ENCODE data around the gene ROR1. TPM values are rescaled to one million over a fixed set of nuclear protein-coding genes. Genes with fewer than 3 reads are reported as not detected.

Gene ROR1
- total and polyA plus RNA-seq, 8 donors = 25.5 to 95.8 (median 83.0) TPM

- Histone ChIP-seq H3K4me3 (no peak overlapping the region), H3K27ac (peak overlapping the region; percentile 41 to 59), H3K4me1 (peaks cover 15 to 17% of the 10 kb centered on the region in 2 donors), H3K36me3 (no peaks in the 10 kb centered on the region), H3K27me3 (no peaks in the 10 kb centered on the region), H3K9me3 (no peaks in the 10 kb centered on the region)
- TF ChIP-seq CTCF (IDR thresholded peaks at IDR 0.05) = no peak
- ATAC-seq (peak; percentile 43), DNase-seq (peak in 2 of 4 donors; percentile 82 to 90)
- intact Hi-C loops (cut with DNase I) = no loop called here
These were observed 398.7 kb downstream of the ROR1 start for GRCh38 chr1:64172458-64172983.

- Histone ChIP-seq H3K9me3 (no peaks in the 10 kb centered on the region), H3K4me3 (no peak overlapping the region), H3K27me3 (no peaks in the 10 kb centered on the region), H3K4me1 (peaks cover 15 to 17% of the 10 kb centered on the region in 2 donors), H3K36me3 (no peaks in the 10 kb centered on the region), H3K27ac (peak overlapping the region; percentile 33 to 59)
- TF ChIP-seq CTCF (IDR thresholded peaks at IDR 0.05) = no peak
- no peak for DNase-seq
- peak; percentile 27 for ATAC-seq
- intact Hi-C loops (cut with DNase I) = no loop called here
These were observed 399.6 kb downstream of the ROR1 start for GRCh38 chr1:64173336-64173940.

- no peak for ATAC-seq
- Histone ChIP-seq H3K36me3 (no peaks in the 10 kb centered on the region), H3K4me1 (peaks cover 15 to 17% of the 10 kb centered on the region in 2 donors), H3K27me3 (no peaks in the 10 kb centered on the region), H3K27ac (no peak overlapping the region), H3K4me3 (no peak overlapping the region), H3K9me3 (no peaks in the 10 kb centered on the region)
- DNase-seq = no peak
- intact Hi-C loops (cut with DNase I) = no loop called here
- TF ChIP-seq CTCF (IDR thresholded peaks at IDR 0.05) = no peak
These were observed 401.8 kb downstream of the ROR1 start for GRCh38 chr1:64175639-64176038.

- no peaks in the 10 kb centered on the region for H3K9me3 ChIP-seq
- H3K36me3 ChIP-seq = no peaks in the 10 kb centered on the region
- ATAC-seq = no peak
- no peak overlapping the region for H3K4me3 ChIP-seq
- H3K27me3 ChIP-seq = no peaks in the 10 kb centered on the region
- H3K27ac ChIP-seq = no peak overlapping the region
- intact Hi-C loops (cut with DNase I) = no loop called here
- H3K4me1 ChIP-seq = peaks cover 9 to 12% of the 10 kb centered on the region in 2 donors
- no peak for DNase-seq
- no peak for TF ChIP-seq CTCF (IDR thresholded peaks at IDR 0.05)
These were observed 402.8 kb downstream of the ROR1 start for GRCh38 chr1:64176659-64177058.

- Histone ChIP-seq H3K4me3 (no peak overlapping the region), H3K4me1 (no peaks in the 10 kb centered on the region), H3K27ac (no peak overlapping the region), H3K27me3 (no peaks in the 10 kb centered on the region), H3K9me3 (no peaks in the 10 kb centered on the region), H3K36me3 (no peaks in the 10 kb centered on the region)
- DNase-seq (no peak), ATAC-seq (no peak)
- no peak for TF ChIP-seq CTCF (IDR thresholded peaks at IDR 0.05)
- intact Hi-C loops (cut with DNase I) = no loop called here
These were observed 405.8 kb downstream of the ROR1 start for GRCh38 chr1:64179588-64179987.
